ENCODE data around the gene MAP4K5.
A peak's percentile ranks its signal among the peaks of the same experiment; 100 is the strongest.

Gene MAP4K5

GRCh38 chr14:50402965-50403364 lies 129.4 kb downstream of the MAP4K5 start:
- Histone ChIP-seq H3K36me3 (ENCODE audit: control insufficient read depth, insufficient read depth, low read length) (no peaks in the 10 kb centered on the region), H3K9me3 (ENCODE audit: control insufficient read depth, low read length) (peaks cover 7% of the 10 kb centered on the region), H3K27ac (ENCODE audit: low read depth, low read length, severe bottlenecking) (peak overlapping the region; percentile 84), H3K4me3 (ENCODE audit: extremely low read depth, insufficient read depth, low read length, poor library complexity, severe bottlenecking) (no peak overlapping the region), H3K4me1 (ENCODE audit: control insufficient read depth, insufficient read depth, low read length, poor library complexity, severe bottlenecking) (peaks cover 15% of the 10 kb centered on the region)
- WGBS, 2 experiments (ENCODE audit: insufficient coverage in 2 of 2) = 86% methylated on average over 1 of the region's 1 CpG; no CpG with 5 or more reads in 1 of the 2 experiments

- Histone ChIP-seq H3K4me3 (ENCODE audit: extremely low read depth, insufficient read depth, low read length, poor library complexity, severe bottlenecking) (no peak overlapping the region), H3K27ac (ENCODE audit: low read depth, low read length, severe bottlenecking) (no peak overlapping the region), H3K9me3 (ENCODE audit: control insufficient read depth, low read length) (peaks cover 1% of the 10 kb centered on the region), H3K36me3 (ENCODE audit: control insufficient read depth, insufficient read depth, low read length) (no peaks in the 10 kb centered on the region), H3K4me1 (ENCODE audit: control insufficient read depth, insufficient read depth, low read length, poor library complexity, severe bottlenecking) (peaks cover 19% of the 10 kb centered on the region)
- WGBS, 2 experiments (ENCODE audit: insufficient coverage in 2 of 2) = 89 to 94% methylated on average over 1 to 2 of the region's 2 CpGs
Measured at GRCh38 chr14:50400461-50400860, 131.9 kb downstream of the MAP4K5 start.

GRCh38 chr14:50399251-50400032 lies 132.9 kb downstream of the MAP4K5 start:
- 93 to 94% methylated on average over 5 to 6 of the region's 6 CpGs for WGBS, 2 experiments (ENCODE audit: insufficient coverage in 2 of 2)
- Histone ChIP-seq H3K4me1 (ENCODE audit: control insufficient read depth, insufficient read depth, low read length, poor library complexity, severe bottlenecking) (peaks cover 19% of the 10 kb centered on the region), H3K27ac (ENCODE audit: low read depth, low read length, severe bottlenecking) (no peak overlapping the region), H3K9me3 (ENCODE audit: control insufficient read depth, low read length) (no peaks in the 10 kb centered on the region), H3K36me3 (ENCODE audit: control insufficient read depth, insufficient read depth, low read length) (no peaks in the 10 kb centered on the region), H3K4me3 (ENCODE audit: extremely low read depth, insufficient read depth, low read length, poor library complexity, severe bottlenecking) (no peak overlapping the region)

GRCh38 chr14:50398189-50398580 lies 134.2 kb downstream of the MAP4K5 start:
- Histone ChIP-seq H3K4me3 (ENCODE audit: extremely low read depth, insufficient read depth, low read length, poor library complexity, severe bottlenecking) (no peak overlapping the region), H3K36me3 (ENCODE audit: control insufficient read depth, insufficient read depth, low read length) (no peaks in the 10 kb centered on the region), H3K27ac (ENCODE audit: low read depth, low read length, severe bottlenecking) (no peak overlapping the region), H3K9me3 (ENCODE audit: control insufficient read depth, low read length) (no peaks in the 10 kb centered on the region), H3K4me1 (ENCODE audit: control insufficient read depth, insufficient read depth, low read length, poor library complexity, severe bottlenecking) (peaks cover 14% of the 10 kb centered on the region)
- WGBS, 2 experiments (ENCODE audit: insufficient coverage in 2 of 2) = 100% methylated on average over 1 of the region's 2 CpGs; no CpG with 5 or more reads in 1 of the 2 experiments

GRCh38 chr14:50397390-50398188 lies 134.8 kb downstream of the MAP4K5 start:
- no peaks in the 10 kb centered on the region for H3K36me3 ChIP-seq (ENCODE audit: control insufficient read depth, insufficient read depth, low read length)
- H3K27ac ChIP-seq (ENCODE audit: low read depth, low read length, severe bottlenecking) = peak overlapping the region; percentile 67
- H3K4me3 ChIP-seq (ENCODE audit: extremely low read depth, insufficient read depth, low read length, poor library complexity, severe bottlenecking) = peak overlapping the region; percentile 55
- WGBS, 2 experiments (ENCODE audit: insufficient coverage in 2 of 2) = 64 to 70% methylated on average over 7 to 9 of the region's 9 CpGs
- H3K4me1 ChIP-seq (ENCODE audit: control insufficient read depth, insufficient read depth, low read length, poor library complexity, severe bottlenecking) = peaks cover 10% of the 10 kb centered on the region
- no peaks in the 10 kb centered on the region for H3K9me3 ChIP-seq (ENCODE audit: control insufficient read depth, low read length)

- no peaks in the 10 kb centered on the region for H3K9me3 ChIP-seq (ENCODE audit: control insufficient read depth, low read length)
- no peaks in the 10 kb centered on the region for H3K36me3 ChIP-seq (ENCODE audit: control insufficient read depth, insufficient read depth, low read length)
- peak within 1 kb of the TSS; percentile 67 for H3K27ac ChIP-seq (ENCODE audit: low read depth, low read length, severe bottlenecking)
- 1% methylated on average over 58 to 66 of the region's 77 CpGs for WGBS, 2 experiments (ENCODE audit: insufficient coverage in 2 of 2)
- H3K4me1 ChIP-seq (ENCODE audit: control insufficient read depth, insufficient read depth, low read length, poor library complexity, severe bottlenecking) = peaks cover 10% of the 10 kb centered on the region
- peak within 1 kb of the TSS; percentile 55 for H3K4me3 ChIP-seq (ENCODE audit: extremely low read depth, insufficient read depth, low read length, poor library complexity, severe bottlenecking)
Measured at GRCh38 chr14:50396631-50397389, 135.6 kb downstream of the MAP4K5 start, which contains the start of gene CDKL1. Gene CDKL1 (minus strand): TSS chr14:50396881. CDS start chr14:50395868, 1,013 bp downstream.

GRCh38 chr14:50395448-50395847 lies 136.9 kb downstream of the MAP4K5 start:
- no peaks in the 10 kb centered on the region for H3K9me3 ChIP-seq (ENCODE audit: control insufficient read depth, low read length)
- 90 to 97% methylated on average over 5 of the region's 5 CpGs for WGBS, 2 experiments (ENCODE audit: insufficient coverage in 2 of 2)
- peak overlapping the region; percentile 55 for H3K4me3 ChIP-seq (ENCODE audit: extremely low read depth, insufficient read depth, low read length, poor library complexity, severe bottlenecking)
- H3K36me3 ChIP-seq (ENCODE audit: control insufficient read depth, insufficient read depth, low read length) = no peaks in the 10 kb centered on the region
- H3K27ac ChIP-seq (ENCODE audit: low read depth, low read length, severe bottlenecking) = no peak overlapping the region
- peaks cover 10% of the 10 kb centered on the region for H3K4me1 ChIP-seq (ENCODE audit: control insufficient read depth, insufficient read depth, low read length, poor library complexity, severe bottlenecking)

- 100% methylated on average over 2 of the region's 5 CpGs; no CpG with 5 or more reads in 1 of the 2 experiments for WGBS, 2 experiments (ENCODE audit: insufficient coverage in 2 of 2)
Measured at GRCh38 chr14:50394713-50395112, 137.7 kb downstream of the MAP4K5 start.

GRCh38 chr14:50389668-50390441 lies 142.5 kb downstream of the MAP4K5 start:
- Histone ChIP-seq H3K27ac (ENCODE audit: low read depth, low read length, severe bottlenecking) (no peak overlapping the region), H3K9me3 (ENCODE audit: control insufficient read depth, low read length) (no peaks in the 10 kb centered on the region)
- WGBS, 2 experiments (ENCODE audit: insufficient coverage in 2 of 2) = 98 to 100% methylated on average over 2 to 6 of the region's 9 CpGs

More at GRCh38 chr14:50394713-50395112, 137.7 kb downstream of the MAP4K5 start:
- no peaks in the 10 kb centered on the region for H3K36me3 ChIP-seq (ENCODE audit: control insufficient read depth, insufficient read depth, low read length)
- no peak overlapping the region for H3K27ac ChIP-seq (ENCODE audit: low read depth, low read length, severe bottlenecking)
- no peaks in the 10 kb centered on the region for H3K9me3 ChIP-seq (ENCODE audit: control insufficient read depth, low read length)
- peaks cover 4% of the 10 kb centered on the region for H3K4me1 ChIP-seq (ENCODE audit: control insufficient read depth, insufficient read depth, low read length, poor library complexity, severe bottlenecking)
- peak overlapping the region; percentile 11 for H3K4me3 ChIP-seq (ENCODE audit: extremely low read depth, insufficient read depth, low read length, poor library complexity, severe bottlenecking)

More at GRCh38 chr14:50389668-50390441, 142.5 kb downstream of the MAP4K5 start:
- no peaks in the 10 kb centered on the region for H3K36me3 ChIP-seq (ENCODE audit: control insufficient read depth, insufficient read depth, low read length)
- no peak overlapping the region for H3K4me3 ChIP-seq (ENCODE audit: extremely low read depth, insufficient read depth, low read length, poor library complexity, severe bottlenecking)
- H3K4me1 ChIP-seq (ENCODE audit: control insufficient read depth, insufficient read depth, low read length, poor library complexity, severe bottlenecking) = no peaks in the 10 kb centered on the region

All from mesodermal cell (in vitro differentiated cells).